Measurements from ENCODE around the gene VWC2L. TPM values are rescaled to one million over a fixed set of nuclear protein-coding genes. Genes with fewer than 3 reads are reported as not detected.
A peak's percentile ranks its signal among the peaks of the same experiment; 100 is the strongest.

Gene VWC2L
- total RNA-seq, 6 experiments from 2014 or later = not detected

- H3K36me3 ChIP-seq = no peaks in the 10 kb centered on the region
- H3K4me3 ChIP-seq = no peak overlapping the region
- H3K27ac ChIP-seq = no peak overlapping the region
- intact Hi-C loops (cut with DNase I) = no loop called here
- DNase-seq (no peak), ATAC-seq (no peak)
- no peaks in the 10 kb centered on the region for H3K4me1 ChIP-seq
- H3K27me3 ChIP-seq = no peaks in the 10 kb centered on the region
- TF ChIP-seq POLR2A (IDR thresholded peaks at IDR 0.05) (no peak), CTCF (IDR thresholded peaks at IDR 0.05) (no peak)
- H3K9me3 ChIP-seq = no peaks in the 10 kb centered on the region
- WGBS (ENCODE audit: insufficient coverage, low coverage, low lambda C conversion rate, missing lambda C conversion rate) = 81% methylated on average over 3 of the region's 4 CpGs
These were observed 25.6 kb downstream of the VWC2L start for GRCh38 chr2:214436470-214436869.

GRCh38 chr2:214450118-214450894 lies 39.5 kb downstream of the VWC2L start:
- ATAC-seq = no peak
- H3K27me3 ChIP-seq = no peaks in the 10 kb centered on the region
- WGBS (ENCODE audit: insufficient coverage, low coverage, low lambda C conversion rate, missing lambda C conversion rate) = 59% methylated on average over 4 of the region's 4 CpGs

GRCh38 chr2:214451516-214452275 lies 40.8 kb downstream of the VWC2L start:
- H3K9me3 ChIP-seq = no peaks in the 10 kb centered on the region
- H3K27me3 ChIP-seq = no peaks in the 10 kb centered on the region
- intact Hi-C loops (cut with DNase I) = no loop called here
- DNase-seq = no peak
- H3K4me1 ChIP-seq = no peaks in the 10 kb centered on the region
- no peaks in the 10 kb centered on the region for H3K36me3 ChIP-seq
- ATAC-seq = no peak
- no peak overlapping the region for H3K27ac ChIP-seq
- no peak overlapping the region for H3K4me3 ChIP-seq
- TF ChIP-seq CTCF (IDR thresholded peaks at IDR 0.05) = no peak
- TF ChIP-seq POLR2A (IDR thresholded peaks at IDR 0.05) = no peak
- WGBS (ENCODE audit: insufficient coverage, low coverage, low lambda C conversion rate, missing lambda C conversion rate) = 36% methylated on average over 2 of the region's 2 CpGs

More at GRCh38 chr2:214450118-214450894, 39.5 kb downstream of the VWC2L start:
- Histone ChIP-seq H3K9me3 (no peaks in the 10 kb centered on the region), H3K4me3 (no peak overlapping the region), H3K27ac (no peak overlapping the region), H3K4me1 (no peaks in the 10 kb centered on the region), H3K36me3 (no peaks in the 10 kb centered on the region)
- intact Hi-C loops (cut with DNase I) = no loop called here
- DNase-seq = no peak
- no peak for TF ChIP-seq POLR2A (IDR thresholded peaks at IDR 0.05)
- no peak for TF ChIP-seq CTCF (IDR thresholded peaks at IDR 0.05)

DNA sequence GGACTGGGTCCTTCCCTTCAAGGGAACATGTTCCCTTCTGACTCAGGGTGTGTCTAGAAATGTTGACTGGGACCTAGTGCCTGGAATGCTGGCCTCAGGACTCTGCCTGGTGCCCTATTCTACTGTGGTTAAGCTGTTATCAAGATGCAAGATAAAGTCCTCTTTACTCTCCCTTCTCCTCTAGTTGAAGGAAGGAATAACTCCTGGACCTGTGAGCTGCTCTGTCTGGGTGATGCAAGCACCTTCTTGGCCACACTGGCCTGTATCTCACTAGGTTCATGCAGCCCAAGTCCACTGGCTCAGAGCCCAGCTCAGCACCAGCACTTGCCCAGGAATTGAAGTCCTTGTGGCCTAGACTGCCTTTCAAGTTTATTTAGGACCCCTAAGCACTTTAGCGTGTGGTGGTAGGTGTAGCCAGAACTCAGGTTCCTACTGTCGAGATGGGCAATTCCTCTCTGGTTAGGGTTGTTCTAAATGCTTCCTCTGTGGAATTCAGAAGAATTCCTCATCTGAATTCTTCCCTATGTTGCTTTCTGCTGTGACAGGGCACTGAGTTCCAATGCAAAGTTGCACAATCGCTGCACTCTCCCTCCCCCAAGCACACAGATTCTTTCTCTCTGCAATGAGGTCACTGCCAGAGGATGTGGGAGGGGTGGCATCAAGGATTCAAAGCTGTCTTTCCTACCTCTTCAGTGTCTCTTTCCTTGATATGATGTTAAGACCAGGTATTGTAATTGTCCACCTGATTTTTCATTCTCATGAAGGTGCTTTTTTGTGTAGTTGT lies 54.7 kb downstream of the VWC2L start:
- Histone ChIP-seq H3K4me3 (no peak overlapping the region), H3K27me3 (no peaks in the 10 kb centered on the region), H3K36me3 (no peaks in the 10 kb centered on the region), H3K27ac (no peak overlapping the region), H3K9me3 (no peaks in the 10 kb centered on the region), H3K4me1 (no peaks in the 10 kb centered on the region)
- ATAC-seq = peak in 3 of 4 donors; percentile 31 to 64 (median 38)
- DNase-seq = no peak
- no peak for TF ChIP-seq CTCF (IDR thresholded peaks at IDR 0.05)
- TF ChIP-seq POLR2A (IDR thresholded peaks at IDR 0.05) = no peak
- 33% methylated on average over 3 of the region's 3 CpGs for WGBS (ENCODE audit: insufficient coverage, low coverage, low lambda C conversion rate, missing lambda C conversion rate)
- intact Hi-C loops (cut with DNase I) = no loop called here
